Endothelial cell of umbilical vein (primary cell): ENCODE measurements around the gene PCDHA7.

Experiments
- CTCF ChIP-seq, 2 donors: IDR thresholded peaks; 1 replicate in 1 of 2; 2 replicates in 1 of 2; pipeline ENCODE4 v1.5.1; 2011; ENCODE audit warnings: low read length in 2 of 2, mild to moderate bottlenecking in 2 of 2, moderate library complexity in 2 of 2, control low read depth in 1 of 2, inconsistent platforms in 1 of 2, low read depth in 1 of 2; ENCODE audit not compliant: insufficient read depth in 1 of 2; ENCODE audit errors: extremely low read depth in 1 of 2
- EZH2 ChIP-seq: IDR thresholded peaks from 2 replicates; pipeline ENCODE4 v1.6.1; 2012; ENCODE audit warnings: borderline replicate concordance, low read depth, mild to moderate bottlenecking, moderate library complexity, low read length, inconsistent platforms; ENCODE audit not compliant: severe bottlenecking
- FOS ChIP-seq: IDR thresholded peaks from 2 replicates; pipeline ENCODE4 v1.6.1; 2011; ENCODE audit warnings: mild to moderate bottlenecking, low read length, moderate library complexity, borderline replicate concordance; ENCODE audit not compliant: insufficient read depth
- GATA2 ChIP-seq: IDR thresholded peaks from 2 replicates; pipeline ENCODE4 v1.7.0; 2011; ENCODE audit warnings: low read depth, mild to moderate bottlenecking, moderate library complexity, mixed read lengths, low read length; ENCODE audit not compliant: insufficient read length, insufficient read depth
- JUN ChIP-seq: IDR thresholded peaks from 2 replicates; pipeline ENCODE4 v1.6.1; 2011; ENCODE audit warnings: borderline replicate concordance, low read depth; ENCODE audit not compliant: insufficient read length, insufficient read depth
- MAX ChIP-seq: IDR thresholded peaks from 2 replicates; pipeline ENCODE4 v1.6.1; 2011; ENCODE audit not compliant: insufficient read depth, insufficient read length
- MYC ChIP-seq: IDR thresholded peaks from one replicate; pipeline ENCODE4 v1.6.1; 2011; ENCODE audit warnings: mild to moderate bottlenecking, low read depth, low read length
- POLR2A ChIP-seq: IDR thresholded peaks from 2 replicates; pipeline ENCODE4 v1.6.1; 2012; ENCODE audit warnings: low read depth, mild to moderate bottlenecking, control low read depth, low read length
- POLR2AphosphoS5 ChIP-seq: IDR thresholded peaks from 2 replicates; pipeline ENCODE4 v1.6.1; 2012; ENCODE audit warnings: low read depth, mild to moderate bottlenecking, control low read depth, low read length, moderate library complexity; ENCODE audit not compliant: insufficient read depth

- TF ChIP-seq MYC = no peak
- no peak for TF ChIP-seq CTCF (IDR thresholded peaks at IDR 0.05; ENCODE audit: extremely low read depth in 1 of 2, insufficient read depth in 1 of 2, low read depth in 1 of 2, low read length in 2 of 2)
- no peak for TF ChIP-seq POLR2A
- no peak for TF ChIP-seq EZH2
- no peak for TF ChIP-seq POLR2AphosphoS5
- no peak for TF ChIP-seq MAX
- TF ChIP-seq FOS = no peak
- no peak for TF ChIP-seq GATA2
- TF ChIP-seq JUN = no peak
These were observed 1.8 kb downstream of the PCDHA7 start for GRCh38 chr5:140835622-140836510.
